ENCODE results near the gene NR4A1.

Gene NR4A1

DNA sequence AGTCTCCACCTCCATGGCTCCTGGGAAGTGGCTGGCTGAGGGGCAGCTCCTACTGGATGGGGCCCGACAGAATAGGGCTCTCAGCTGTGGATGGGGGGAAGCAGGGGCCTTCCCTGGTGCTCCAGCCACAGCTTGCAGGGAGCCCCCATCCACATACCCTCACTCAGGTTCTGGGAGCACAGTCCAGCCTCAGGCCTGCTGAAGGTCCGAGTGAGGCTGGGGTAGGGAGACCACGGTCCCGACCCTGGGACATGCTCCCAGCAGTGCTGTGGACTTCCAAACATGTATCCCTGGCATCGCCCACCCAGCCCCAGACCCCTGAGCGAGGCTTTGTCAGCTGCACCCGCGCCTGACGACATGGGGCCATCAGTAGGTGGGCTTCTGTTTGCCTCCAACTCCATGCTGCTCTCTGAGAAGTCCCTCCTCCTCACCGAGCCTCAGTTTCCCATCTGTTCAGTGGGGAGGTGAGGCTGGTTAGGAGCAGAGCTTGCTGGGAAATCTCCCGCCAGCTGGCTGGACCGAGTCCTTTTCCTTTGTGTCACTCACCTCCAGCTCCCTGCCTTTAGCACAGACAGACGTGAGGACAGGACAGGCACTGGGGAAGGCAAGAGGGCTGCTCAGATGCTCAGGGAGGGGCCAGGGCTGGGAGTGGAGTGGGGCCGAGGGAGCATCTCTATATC is 9.4 kb downstream of the NR4A1 start:
- no peak for DNase-seq

GRCh38 chr12:52061470-52062166 is 10.4 kb downstream of the NR4A1 start:
- DNase-seq: no peak

DNA sequence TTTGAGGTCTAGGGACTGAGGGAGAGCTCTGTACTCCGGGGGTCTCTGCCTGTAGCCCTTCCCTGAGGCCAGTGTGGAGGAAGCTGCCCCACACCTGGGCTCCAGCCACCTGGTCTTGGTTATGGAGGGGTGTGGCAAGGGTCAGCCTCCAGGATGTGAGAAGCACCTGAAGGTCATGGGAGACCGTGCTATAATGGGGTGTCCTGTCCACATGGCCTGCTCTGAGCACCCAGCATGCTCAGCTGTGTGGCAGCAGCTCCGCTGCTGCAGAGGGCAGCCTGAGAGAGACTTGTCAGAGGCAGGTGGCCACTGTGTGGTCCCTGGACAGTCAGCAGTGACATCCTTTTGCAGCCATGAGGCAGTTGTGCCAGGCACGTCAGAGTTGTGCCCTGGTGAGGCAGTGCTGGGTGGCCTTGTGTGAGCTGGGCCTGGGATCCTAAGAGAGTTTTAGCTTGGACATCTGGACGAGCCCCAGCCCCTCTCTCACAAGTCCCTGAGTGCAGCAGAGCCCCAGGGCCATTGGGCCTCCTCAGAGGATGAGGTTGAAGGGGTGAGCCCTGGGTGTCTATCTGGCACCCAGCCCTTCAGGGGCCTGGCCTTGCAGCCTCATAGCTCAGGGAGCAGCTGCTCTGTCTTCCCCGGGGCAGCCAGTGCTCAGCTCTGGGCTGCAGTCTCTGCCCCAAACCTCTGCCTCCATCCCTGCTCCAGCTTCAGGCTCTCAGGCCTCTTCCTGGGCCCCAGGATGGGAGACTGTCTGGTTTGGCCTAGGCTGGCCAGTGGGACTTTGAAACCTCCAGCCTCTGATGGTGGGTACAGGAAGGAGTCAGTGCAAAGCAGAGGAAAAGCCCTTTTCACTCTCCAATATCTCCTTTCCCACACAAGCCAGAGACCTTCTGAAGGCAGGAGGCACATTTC is 11.2 kb downstream of the NR4A1 start:
- no peak for DNase-seq

DNA sequence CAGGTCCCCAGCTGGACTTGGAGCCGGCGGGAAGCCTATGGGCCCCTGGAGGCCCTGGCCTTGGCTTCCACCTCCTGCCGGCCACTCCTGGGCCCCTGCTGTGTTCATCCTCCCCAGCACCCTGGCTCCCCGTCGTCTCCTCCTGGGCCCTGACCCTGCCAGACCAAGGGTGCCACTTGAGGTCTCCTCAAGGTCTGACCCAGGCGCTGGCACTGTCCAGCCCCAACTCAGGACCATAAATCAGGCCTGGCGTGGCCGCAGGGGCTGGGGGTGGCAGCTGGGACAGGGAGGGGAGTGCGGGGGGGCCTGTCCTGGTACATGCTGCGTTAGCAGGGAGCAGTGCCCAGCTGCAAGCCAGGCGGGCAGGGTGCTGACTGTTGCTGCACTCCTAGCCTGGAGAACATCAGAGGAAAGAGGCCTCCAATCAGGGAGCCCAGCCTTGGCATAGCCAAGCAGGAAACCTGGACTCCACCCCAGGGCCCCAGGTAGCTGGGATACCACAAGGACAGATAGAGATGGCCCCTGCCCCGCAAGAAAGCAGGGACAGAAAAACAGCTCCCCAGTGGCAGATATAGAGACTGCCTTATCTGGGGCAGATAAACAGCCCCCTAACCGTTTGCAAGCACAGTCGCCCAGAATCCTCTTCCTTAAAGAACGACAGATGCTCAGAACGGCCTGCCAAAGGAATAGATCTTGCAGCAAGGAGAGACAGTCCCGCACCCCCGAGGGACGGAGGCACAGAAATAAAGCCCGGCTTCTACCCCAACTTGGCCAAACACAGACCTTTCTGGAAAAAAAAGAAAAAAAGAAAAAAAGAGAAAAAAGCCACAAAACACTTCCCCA is 12.1 kb downstream of the NR4A1 start:
- no peak for DNase-seq

DNA sequence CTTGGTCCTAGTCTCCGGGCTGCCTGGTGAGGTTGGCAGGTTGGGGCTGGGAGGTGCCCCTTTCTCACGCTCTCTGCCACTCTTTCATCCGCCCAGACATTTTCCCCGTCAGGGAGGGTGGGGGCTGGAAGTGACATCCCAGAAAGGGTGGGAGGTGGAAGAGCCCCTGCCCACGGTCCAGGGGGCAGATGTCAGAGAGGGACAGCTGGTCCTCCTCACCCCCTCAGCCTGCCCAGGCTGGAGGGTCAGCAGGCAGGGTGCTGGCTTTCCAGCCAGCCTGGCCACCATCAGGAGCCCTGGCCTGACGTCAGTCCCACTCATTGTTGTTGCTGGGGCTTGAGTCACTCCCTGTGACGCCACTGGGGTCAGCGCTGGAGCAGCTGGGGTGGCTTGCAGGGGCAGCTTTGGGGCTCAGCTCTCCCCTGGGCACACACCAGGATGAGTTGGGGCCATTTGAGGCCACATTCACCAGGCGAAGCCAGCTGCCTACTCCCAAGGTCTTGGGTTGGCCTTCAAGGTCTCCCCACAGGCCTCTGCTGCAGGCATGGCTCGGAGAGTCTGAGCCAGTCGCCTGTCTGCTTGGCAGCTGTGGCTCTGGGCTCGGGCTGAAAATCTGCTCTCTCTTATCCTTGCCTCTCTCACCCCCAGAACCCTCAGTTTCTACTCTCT is 12.9 kb downstream of the NR4A1 start:
- DNase-seq: no peak

GRCh38 chr12:52066346-52067080 is 15.3 kb downstream of the NR4A1 start:
- DNase-seq: no peak

DNA sequence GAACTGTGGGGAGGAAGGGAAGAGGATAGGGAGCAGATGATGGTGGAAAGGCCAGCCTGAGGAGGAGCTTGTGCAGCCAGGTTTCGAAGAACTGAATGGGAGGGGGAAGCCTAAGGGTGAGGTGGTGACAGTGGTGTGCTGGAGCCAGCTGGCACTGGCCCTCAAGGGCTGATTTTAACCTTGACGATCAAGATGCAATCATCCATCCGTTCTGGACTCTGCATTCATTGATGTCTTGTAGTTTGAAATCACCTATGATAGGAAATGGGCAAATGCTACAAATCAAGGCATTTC is 15.8 kb downstream of the NR4A1 start:
- DNase-seq: no peak

DNA sequence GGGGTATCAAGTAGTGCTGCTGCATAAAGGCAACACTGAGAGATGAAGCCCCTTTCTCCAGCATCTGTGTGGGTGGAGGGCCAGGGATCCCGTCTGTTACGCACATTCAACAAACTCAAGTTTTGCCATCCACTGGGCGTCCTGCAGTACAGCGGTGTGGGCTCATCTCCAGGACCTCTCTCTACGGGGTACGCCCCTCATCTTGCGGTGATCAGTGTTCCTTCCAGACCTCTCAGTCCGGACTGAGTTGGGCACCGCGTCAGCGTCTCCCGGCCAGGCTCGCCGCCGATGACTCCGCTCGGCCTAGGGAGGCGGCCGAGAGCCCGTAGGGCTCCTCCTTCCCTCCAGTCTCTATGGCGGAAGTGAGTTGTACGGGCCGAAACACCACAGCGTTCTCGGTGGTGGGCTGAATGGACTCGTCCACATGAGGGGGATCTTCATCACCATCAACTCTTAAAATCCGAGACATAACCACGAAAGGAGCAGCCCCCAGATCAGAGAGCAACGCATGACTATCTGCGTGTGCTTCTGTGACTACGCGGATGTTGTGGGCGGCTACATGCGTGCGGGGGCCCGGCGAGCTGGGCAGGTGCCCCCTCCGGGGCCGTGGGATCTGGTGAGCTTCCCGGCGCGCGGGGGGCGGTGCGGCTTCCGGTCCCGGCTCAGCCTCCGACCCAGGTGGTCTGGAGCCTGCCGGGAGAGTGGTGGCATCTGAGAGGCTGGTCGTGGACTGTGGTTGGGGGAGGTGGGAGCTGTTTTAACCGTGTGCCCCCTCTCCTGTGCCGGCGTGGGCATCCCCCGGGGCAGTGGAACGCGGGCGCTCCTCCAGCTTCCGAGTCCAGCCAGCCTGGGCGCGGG is 18.3 kb downstream of the NR4A1 start, which contains the start of gene ATG101:
Gene ATG101, plus strand, starts transcription at position 652 of the 858 bp plus-strand sequence. CDS start 3,673 bp downstream, outside the sequence.
- peak; percentile 83 for DNase-seq

- DNase-seq: no peak
Measured at GRCh38 chr12:52070185-52070925, 19.1 kb downstream of the NR4A1 start.

- DNase-seq: no peak
Measured at GRCh38 chr12:52073531-52074381, 22.5 kb downstream of the NR4A1 start.

GRCh38 chr12:52074971-52075724 is 23.9 kb downstream of the NR4A1 start:
- no peak for DNase-seq

DNA sequence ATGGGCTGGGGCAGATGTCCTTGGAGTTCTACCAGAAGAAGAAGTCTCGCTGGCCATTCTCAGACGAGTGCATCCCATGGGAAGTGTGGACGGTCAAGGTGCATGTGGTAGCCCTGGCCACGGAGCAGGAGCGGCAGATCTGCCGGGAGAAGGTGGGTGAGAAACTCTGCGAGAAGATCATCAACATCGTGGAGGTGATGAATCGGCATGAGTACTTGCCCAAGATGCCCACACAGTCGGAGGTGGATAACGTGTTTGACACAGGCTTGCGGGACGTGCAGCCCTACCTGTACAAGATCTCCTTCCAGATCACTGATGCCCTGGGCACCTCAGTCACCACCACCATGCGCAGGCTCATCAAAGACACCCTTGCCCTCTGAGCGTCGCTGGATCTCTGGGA is 25.6 kb downstream of the NR4A1 start:
- DNase-seq: no peak

DNA sequence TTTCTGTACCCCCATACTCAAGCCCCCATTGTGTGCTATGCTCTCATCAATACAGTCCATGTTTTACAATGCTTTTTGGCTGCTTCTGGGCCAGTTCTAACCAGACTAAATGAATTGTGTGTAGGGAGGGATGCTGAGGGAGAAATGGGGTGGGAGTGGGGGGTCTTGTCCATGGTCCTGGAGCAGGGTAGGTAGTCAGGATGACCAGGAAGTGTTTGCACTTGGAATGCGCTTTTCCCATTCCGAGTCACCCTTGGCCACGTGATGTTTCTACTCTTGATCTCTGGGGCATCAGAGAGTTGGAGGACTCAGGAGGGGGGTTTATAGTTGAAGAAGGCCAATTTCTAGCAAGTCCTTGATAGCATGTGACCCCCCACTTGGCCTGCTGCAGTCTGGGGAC is 27.0 kb downstream of the NR4A1 start:
- no peak for DNase-seq

GRCh38 chr12:52079576-52080402 is 28.5 kb downstream of the NR4A1 start, which contains the start of gene SMIM41:
TSS of gene SMIM41 (plus strand) at chr12:52079704. CDS start at chr12:52079780, 76 bp downstream.
- no peak for DNase-seq

DNA sequence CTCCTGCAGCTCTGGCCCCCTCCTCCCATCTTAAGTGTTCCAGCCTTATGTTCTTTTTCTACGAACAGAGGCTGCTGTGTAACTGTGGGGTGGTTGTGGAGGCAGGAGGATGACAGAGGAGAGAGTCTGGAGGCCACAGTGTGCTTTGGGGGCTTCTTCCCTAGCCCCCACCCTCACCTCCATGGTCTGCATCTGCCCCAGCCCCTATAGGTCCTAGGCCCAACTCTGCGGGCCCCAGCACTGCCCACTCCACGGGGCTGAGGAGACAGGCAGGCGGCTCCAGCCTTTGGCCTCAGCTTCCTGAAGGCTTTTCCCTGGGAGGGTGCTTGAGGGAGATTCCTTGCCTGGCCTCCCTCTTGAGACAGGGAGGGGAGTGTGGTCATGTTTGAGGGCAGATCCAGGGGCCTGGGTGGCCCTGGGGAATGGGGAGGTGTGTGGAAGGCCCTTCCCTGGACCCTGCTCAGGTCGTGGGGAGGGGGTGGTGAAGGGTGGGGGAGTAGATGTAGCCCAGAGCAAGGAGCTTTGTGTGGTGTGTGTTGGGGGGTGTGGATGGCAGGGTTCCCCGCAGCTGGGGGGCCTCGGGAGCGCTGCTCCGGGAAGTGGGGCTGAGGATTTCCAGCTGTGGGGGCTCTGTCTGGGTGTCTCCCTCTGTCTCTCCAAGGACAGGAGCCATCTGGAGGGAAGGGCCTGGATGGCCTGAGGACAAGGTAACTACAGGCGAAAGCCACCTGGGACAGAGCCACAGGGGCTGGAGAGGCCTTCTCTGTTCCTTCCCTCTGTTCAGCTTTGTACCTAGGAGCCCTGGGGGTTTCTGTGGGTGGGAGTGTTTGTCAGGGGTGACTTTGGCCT is 29.4 kb downstream of the NR4A1 start:
- DNase-seq: no peak

GRCh38 chr12:52081263-52081733 is 30.1 kb downstream of the NR4A1 start:
- no peak for DNase-seq
